Measurements from ENCODE around the gene JADE2. TPM values are rescaled to one million over a fixed set of nuclear protein-coding genes. Genes with fewer than 3 reads are reported as not detected.
"Not testable (repeated sequence)": the region's sequence is repeated elsewhere in the genome, so short reads cannot be mapped to it uniquely, and the experiment has no call there.

JADE2 gene
- total RNA-seq, 2 experiments from 2014 or later, result 88.1 to 98.4 TPM

DNA sequence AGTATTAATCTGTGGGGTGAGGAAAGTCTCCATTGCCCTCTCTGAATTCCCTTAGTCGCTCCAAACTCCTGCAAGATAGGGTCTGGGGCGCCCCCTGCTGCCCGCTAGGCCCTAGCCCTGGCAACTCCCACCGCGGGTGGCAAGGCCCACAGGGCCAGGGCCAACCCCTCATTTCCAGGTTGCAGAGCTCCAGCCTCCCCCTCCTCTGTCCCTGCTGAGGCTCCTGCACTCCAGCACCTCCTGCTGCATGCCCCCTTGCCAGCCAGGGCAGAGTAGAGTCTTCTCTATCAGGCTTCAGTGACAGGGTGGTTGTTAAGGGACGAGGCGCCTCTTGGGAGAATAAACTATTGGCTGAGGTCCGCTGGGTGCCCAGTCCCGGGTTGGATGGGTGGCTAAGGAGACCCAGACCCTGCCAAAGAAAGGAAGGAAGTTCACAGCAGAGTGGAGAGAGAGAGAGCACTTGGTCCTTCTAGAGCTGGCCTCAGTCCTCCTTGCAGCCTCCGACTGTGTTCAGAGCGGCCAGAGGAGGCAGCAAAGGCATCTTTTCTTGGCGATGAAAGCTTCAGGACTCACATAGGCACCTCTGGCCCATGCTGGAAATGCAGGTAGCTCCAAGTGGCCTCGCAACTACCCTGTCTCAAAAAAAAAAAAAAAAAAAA lies 61.5 kb downstream of the JADE2 start:
- H3K4me1 Mint-ChIP-seq, result peaks cover 18% of the 10 kb centered on the region
- no peak overlapping the region for H3K4me3 Mint-ChIP-seq
- no peaks in the 10 kb centered on the region for H3K9me3 Mint-ChIP-seq (ENCODE audit: low read depth)
- H3K27me3 Mint-ChIP-seq, result no peaks in the 10 kb centered on the region
- ATAC-seq (peak; percentile 92), DNase-seq (peak; percentile 89)
- CTCF ChIA-PET, result interaction anchor here (0.6 to 4.6 kb wide), 95 partner anchors 8 to 486 kb away, joined by 3 to 46 read pairs (median 4); partner anchors contain the start of genes C5orf24, CAMLG, CDKN2AIPNL and JADE2
- H3K36me3 Mint-ChIP-seq, result no peaks in the 10 kb centered on the region
- peak overlapping the region; percentile 52 for H3K27ac Mint-ChIP-seq

DNA sequence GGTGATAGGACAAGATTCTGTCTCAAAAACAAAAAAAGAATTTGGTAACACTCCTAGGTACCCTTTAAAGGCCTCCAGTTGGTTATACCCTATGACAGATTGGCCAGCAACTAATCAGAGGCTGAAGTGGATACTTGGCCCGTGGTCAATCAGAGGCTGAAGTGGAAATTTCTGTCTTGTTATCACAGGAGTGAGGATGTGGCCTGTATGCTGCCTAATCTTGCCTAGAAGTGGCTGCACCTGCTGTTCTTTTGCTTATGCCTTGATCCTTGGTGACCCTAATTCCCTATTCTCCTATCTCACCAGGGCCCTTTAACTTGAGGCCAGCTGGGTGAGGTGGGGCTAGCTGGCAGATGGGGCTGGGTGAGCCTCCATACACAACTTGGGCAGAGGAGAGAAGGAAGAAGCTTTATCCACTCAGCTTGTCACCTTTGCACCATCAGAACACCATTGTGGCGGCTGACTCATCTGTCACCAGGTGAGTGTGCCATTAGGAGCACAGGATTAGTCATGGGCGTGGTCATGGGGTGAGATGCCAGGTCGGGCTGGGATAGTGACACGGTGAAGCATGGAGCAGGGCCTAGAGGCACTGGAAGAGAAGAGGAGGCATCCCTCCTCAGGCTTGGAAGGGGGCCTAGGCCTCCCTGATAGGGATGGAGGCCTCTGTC lies 65.7 kb downstream of the JADE2 start:
- H3K27ac Mint-ChIP-seq, result no peak overlapping the region
- CTCF ChIA-PET, result interaction anchor here (1.1 to 2.2 kb wide), 3 partner anchors 11 to 288 kb away, joined by 4 to 11 read pairs (median 4); no protein-coding TSS in a partner anchor
- H3K4me1 Mint-ChIP-seq, result peaks cover 38% of the 10 kb centered on the region
- H3K36me3 Mint-ChIP-seq, result no peaks in the 10 kb centered on the region
- H3K27me3 Mint-ChIP-seq, result no peaks in the 10 kb centered on the region
- DNase-seq, result peak; percentile 72
- ATAC-seq, result peak; percentile 29
- H3K9me3 Mint-ChIP-seq (ENCODE audit: low read depth), result no peaks in the 10 kb centered on the region
- H3K4me3 Mint-ChIP-seq, result no peak overlapping the region

DNA sequence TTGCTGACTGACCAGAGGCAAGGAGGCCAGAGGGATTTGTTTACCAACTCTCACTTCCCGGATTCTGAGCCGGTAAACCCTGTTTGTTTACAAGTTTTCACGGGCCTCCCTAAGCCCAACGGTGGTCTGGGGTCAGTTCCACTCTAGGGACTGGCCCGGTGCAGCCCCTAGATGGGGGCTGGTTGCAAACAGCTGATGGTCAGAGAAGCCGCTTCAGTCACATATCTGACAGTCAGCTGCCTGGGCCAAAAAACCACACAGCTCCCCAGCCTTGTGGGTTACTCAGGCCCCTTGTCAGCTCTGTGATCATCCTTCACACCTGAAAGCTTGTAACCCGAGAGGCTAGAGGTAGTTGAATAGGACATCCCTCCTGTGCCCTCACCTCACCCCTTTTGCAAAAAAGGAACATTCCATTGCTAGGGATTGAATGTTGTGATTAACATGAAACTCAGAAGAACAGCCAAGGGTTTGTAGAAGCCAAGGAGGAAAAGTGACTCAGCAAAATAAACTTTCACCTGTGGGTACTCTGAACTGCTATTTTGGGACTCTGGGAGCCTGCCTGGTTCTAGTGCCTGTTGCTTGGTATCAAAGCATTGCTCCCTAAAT lies 66.8 kb downstream of the JADE2 start:
- ATAC-seq, result no peak
- Mint-ChIP-seq H3K36me3 (no peaks in the 10 kb centered on the region), H3K27me3 (no peaks in the 10 kb centered on the region), H3K4me1 (peaks cover 31% of the 10 kb centered on the region), H3K9me3 (ENCODE audit: low read depth) (no peaks in the 10 kb centered on the region), H3K27ac (no peak overlapping the region), H3K4me3 (no peak overlapping the region)
- CTCF ChIA-PET, result interaction anchor here (0.9 to 2.2 kb wide), 2 partner anchors 10 to 14 kb away, joined by 3 to 11 read pairs; no protein-coding TSS in a partner anchor
- DNase-seq, result no peak

DNA sequence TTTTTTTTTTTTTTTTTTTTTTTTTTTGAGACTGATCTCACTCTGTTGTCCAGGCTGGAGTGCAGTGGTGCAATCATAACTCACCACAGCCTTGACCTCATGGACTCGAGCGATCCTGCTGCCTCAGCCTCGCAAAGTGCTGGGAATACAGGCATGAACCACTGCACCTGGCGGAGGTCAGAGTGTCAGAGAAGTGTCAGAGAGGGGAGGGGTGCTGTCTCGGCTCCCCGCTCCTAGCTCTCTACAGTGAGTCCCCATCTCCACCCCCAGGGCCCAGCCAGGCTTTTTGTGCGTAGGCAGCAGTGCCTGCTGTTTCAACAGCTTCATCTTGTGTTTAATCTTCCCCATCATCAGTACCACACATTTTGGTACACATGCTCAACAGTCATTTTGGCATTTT lies 68.9 kb downstream of the JADE2 start:
- DNase-seq (no peak), ATAC-seq (no peak)
- no peak overlapping the region for H3K27ac Mint-ChIP-seq
- CTCF ChIA-PET, result interaction anchor here (1.2 to 2.4 kb wide), 2 partner anchors 14 to 16 kb away, joined by 3 to 11 read pairs; no protein-coding TSS in a partner anchor
- no peaks in the 10 kb centered on the region for H3K9me3 Mint-ChIP-seq (ENCODE audit: low read depth)
- H3K27me3 Mint-ChIP-seq, result no peaks in the 10 kb centered on the region
- H3K36me3 Mint-ChIP-seq, result no peaks in the 10 kb centered on the region
- peaks cover 31% of the 10 kb centered on the region for H3K4me1 Mint-ChIP-seq
- no peak overlapping the region for H3K4me3 Mint-ChIP-seq

DNA sequence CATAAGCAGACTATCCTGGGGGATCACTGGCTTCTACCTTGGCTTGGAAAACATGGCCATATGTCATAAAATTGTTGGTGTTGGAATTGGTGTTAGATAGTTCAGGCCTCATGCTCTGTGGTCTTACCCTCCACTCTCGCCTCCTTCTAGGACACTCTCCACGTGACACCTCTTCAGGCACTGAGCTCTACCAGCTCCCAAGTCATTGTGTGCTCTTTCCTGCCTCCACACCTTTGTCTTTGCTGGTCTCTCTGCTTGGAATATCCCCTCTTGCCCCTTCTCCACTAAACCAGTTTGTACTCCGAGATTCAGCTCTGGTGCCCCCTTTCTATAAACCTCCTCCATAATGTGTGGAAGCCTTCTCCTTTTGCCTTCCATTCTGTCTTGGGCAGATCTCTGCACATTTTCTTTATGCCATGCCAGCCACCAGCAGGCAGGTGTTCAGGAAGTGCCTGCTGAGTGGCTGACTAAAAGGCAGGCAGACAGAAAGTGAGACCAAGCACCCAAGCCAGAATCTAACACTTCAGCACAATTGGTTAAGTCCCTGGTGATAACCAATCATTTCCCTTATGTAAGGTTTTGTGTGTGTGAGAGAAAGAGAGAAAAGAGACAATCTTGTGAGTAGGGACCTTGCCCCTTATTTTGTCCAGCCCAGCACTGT lies 69.5 kb downstream of the JADE2 start:
- Mint-ChIP-seq H3K9me3 (ENCODE audit: low read depth) (no peaks in the 10 kb centered on the region), H3K27ac (peak overlapping the region; percentile 31)
- DNase-seq, result no peak

DNA sequence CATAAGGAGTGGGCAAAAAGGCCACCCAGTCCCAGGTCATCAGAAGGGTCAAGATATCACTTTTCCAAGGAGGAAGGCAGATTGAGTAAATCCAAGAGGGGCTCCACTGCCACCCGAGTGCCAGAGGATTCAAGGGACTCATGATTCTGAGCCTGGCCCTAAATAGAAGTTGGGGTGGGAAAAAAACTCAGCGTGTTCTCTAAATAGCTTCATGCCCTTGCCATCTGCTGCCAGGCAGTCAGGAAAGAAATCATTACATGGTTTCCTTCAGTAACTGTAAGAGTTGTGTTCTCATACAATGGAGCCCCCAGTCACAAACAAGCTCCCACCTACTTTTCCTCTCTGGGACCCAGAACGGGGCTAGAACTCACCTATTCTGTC lies 70.0 kb downstream of the JADE2 start:
- peak overlapping the region; percentile 3 for H3K27ac Mint-ChIP-seq
- no peaks in the 10 kb centered on the region for H3K9me3 Mint-ChIP-seq (ENCODE audit: low read depth)
- peaks cover 31% of the 10 kb centered on the region for H3K4me1 Mint-ChIP-seq
- H3K36me3 Mint-ChIP-seq, result no peaks in the 10 kb centered on the region
- H3K4me3 Mint-ChIP-seq, result no peak overlapping the region
- CTCF ChIA-PET, result interaction anchor here (2.4 to 3.5 kb wide), 2 partner anchors 8 to 13 kb away, joined by 11 to 23 read pairs; no protein-coding TSS in a partner anchor
- DNase-seq (no peak), ATAC-seq (no peak)
- H3K27me3 Mint-ChIP-seq, result no peaks in the 10 kb centered on the region

More for the DNA sequence above, 69.5 kb downstream of the JADE2 start:
- CTCF ChIA-PET, result interaction anchor here (1.2 to 3.5 kb wide), 3 partner anchors 7 to 16 kb away, joined by 3 to 23 read pairs (median 11); no protein-coding TSS in a partner anchor
- Mint-ChIP-seq H3K4me1 (peaks cover 31% of the 10 kb centered on the region), H3K4me3 (no peak overlapping the region), H3K36me3 (no peaks in the 10 kb centered on the region), H3K27me3 (no peaks in the 10 kb centered on the region)
- peak; percentile 68 for ATAC-seq

DNA sequence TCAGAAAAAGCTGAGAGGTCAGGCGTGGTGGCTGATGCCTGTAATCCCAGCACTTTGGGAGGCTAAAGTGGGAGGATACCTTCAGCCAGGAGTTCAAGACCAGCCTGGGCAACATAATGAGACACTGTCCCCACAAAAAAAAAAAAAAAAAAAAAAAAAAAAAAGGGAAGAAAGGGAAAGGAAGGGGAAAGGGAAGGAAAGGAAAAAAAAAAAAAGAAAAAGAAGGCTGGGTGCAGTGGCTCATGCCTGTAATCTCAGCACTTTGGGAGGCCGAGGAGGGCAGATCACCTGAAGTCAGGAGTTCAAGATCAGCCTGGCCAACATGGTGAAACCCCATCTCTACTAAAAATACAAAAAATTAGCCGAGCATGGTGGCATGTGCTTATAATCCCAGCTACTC lies 74.3 kb downstream of the JADE2 start:
- H3K27ac Mint-ChIP-seq; H3K27me3 Mint-ChIP-seq; ATAC-seq; DNase-seq; H3K9me3 Mint-ChIP-seq (ENCODE audit: low read depth); H3K4me3 Mint-ChIP-seq: not testable (repeated sequence)
- CTCF ChIA-PET, result interaction anchor here (0.6 to 1.4 kb wide), 3 partner anchors 13 to 189 kb away, joined by 3 to 9 read pairs (median 4); partner anchors contain the start of gene CDKN2AIPNL
- peaks cover 25% of the 10 kb centered on the region for H3K4me1 Mint-ChIP-seq
- peaks cover 17% of the 10 kb centered on the region for H3K36me3 Mint-ChIP-seq

DNA sequence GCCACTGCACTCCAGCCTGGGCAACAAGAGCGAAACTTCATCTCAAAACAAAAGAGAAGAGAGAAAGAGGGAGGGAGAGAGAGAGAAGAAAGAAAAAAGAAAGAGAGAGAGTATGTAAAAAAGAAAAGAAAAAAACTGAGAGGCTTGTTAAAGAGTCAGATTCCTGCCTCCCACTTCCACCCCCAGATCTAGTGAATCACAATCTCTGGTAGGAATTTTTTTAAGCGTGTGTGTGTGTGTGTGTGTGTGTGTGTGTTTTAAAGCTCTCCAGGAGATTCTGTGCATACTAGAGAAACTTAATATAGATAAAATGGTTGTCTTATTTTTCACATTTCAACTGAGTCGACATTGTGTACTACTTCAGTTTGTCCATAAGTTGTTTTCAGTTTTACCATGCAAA lies 75.1 kb downstream of the JADE2 start:
- Mint-ChIP-seq H3K36me3 (peaks cover 20% of the 10 kb centered on the region), H3K4me3 (no peak overlapping the region), H3K4me1 (peaks cover 26% of the 10 kb centered on the region), H3K27ac (no peak overlapping the region), H3K27me3 (no peaks in the 10 kb centered on the region), H3K9me3 (ENCODE audit: low read depth) (no peaks in the 10 kb centered on the region)
- no peak for DNase-seq
- CTCF ChIA-PET, result no interaction called here
- no peak for ATAC-seq

DNA sequence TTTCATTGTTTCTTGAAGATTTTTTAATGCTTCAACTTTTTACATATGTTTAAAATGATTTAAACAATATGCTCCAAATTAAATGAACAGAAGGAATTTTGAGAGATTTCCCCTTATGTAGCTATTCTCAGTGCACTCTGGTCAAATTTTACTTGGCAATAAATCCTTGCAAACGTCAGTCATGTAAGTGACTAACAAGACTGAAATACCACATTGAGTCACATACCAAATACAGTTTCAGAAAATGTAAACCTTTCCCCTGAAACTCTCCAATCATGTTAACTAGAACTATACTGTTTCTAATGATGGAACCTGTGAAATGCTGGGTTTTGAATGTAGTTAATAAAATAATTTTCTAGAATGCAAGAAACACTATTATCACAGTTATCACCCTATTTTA lies 77.6 kb downstream of the JADE2 start:
- CTCF ChIA-PET, result interaction anchor here (0.9 to 1.3 kb wide), 2 partner anchors 11 to 16 kb away, joined by 3 to 7 read pairs; no protein-coding TSS in a partner anchor
- DNase-seq, result no peak
- Mint-ChIP-seq H3K9me3 (ENCODE audit: low read depth) (no peaks in the 10 kb centered on the region), H3K36me3 (peaks cover 41% of the 10 kb centered on the region), H3K4me1 (peaks cover 35% of the 10 kb centered on the region), H3K27ac (peak overlapping the region; percentile 11), H3K27me3 (no peaks in the 10 kb centered on the region), H3K4me3 (no peak overlapping the region)
- ATAC-seq, result peak; percentile 65

DNA sequence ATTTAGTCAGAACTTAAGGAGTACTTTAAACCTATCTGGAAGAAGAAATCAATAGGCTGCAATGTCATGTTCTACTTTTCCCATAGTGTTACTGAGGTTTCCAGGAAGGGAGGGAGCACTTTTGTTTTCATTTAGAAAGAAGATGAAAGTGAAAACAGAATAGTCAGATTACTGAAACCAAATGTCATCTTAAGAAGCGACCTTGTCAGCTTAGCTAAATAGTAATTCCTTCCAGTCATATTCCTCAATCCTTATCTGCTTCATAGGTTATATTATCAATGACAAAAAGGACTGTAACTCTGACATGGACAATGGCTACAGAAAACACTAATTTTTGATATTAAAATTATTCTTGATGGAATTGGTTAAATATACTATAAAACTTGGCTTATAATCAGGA lies 79.4 kb downstream of the JADE2 start:
- H3K36me3 Mint-ChIP-seq, result peaks cover 58% of the 10 kb centered on the region
- H3K9me3 Mint-ChIP-seq (ENCODE audit: low read depth), result no peaks in the 10 kb centered on the region
- peaks cover 52% of the 10 kb centered on the region for H3K4me1 Mint-ChIP-seq
- H3K4me3 Mint-ChIP-seq, result no peak overlapping the region
- no peaks in the 10 kb centered on the region for H3K27me3 Mint-ChIP-seq
- DNase-seq (no peak), ATAC-seq (peak; percentile 41)
- CTCF ChIA-PET, result interaction anchor here (6.6 kb wide), 1 partner anchor 17 kb away, joined by 46 read pairs; no protein-coding TSS in a partner anchor
- H3K27ac Mint-ChIP-seq, result peak overlapping the region; percentile 67

DNA sequence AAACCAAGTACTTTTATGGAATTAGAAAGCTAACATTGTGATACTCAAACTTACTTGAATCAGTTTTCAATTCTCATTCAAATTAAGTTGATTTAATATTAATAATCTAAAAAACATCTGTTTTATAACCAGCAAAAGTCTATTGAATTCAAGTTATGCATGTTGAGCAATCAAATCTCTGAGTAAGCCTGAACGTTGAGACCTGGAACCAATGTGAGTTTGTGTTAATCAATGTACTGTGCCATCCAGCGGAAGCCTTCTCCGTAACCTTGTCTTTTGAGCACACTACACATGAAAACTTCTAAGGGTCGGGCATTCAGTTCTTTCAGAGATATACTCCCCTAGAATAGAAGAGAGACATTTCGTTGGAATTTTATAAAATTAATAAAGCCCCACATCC lies 81.3 kb downstream of the JADE2 start:
- H3K9me3 Mint-ChIP-seq (ENCODE audit: low read depth), result no peaks in the 10 kb centered on the region
- ATAC-seq (no peak), DNase-seq (no peak)
- peaks cover 70% of the 10 kb centered on the region for H3K36me3 Mint-ChIP-seq
- H3K4me1 Mint-ChIP-seq, result peaks cover 57% of the 10 kb centered on the region
- no peaks in the 10 kb centered on the region for H3K27me3 Mint-ChIP-seq
- H3K27ac Mint-ChIP-seq, result no peak overlapping the region
- CTCF ChIA-PET, result interaction anchor here (1.4 to 6.6 kb wide), 2 partner anchors 10 to 19 kb away, joined by 5 to 46 read pairs; no protein-coding TSS in a partner anchor
- no peak overlapping the region for H3K4me3 Mint-ChIP-seq

DNA sequence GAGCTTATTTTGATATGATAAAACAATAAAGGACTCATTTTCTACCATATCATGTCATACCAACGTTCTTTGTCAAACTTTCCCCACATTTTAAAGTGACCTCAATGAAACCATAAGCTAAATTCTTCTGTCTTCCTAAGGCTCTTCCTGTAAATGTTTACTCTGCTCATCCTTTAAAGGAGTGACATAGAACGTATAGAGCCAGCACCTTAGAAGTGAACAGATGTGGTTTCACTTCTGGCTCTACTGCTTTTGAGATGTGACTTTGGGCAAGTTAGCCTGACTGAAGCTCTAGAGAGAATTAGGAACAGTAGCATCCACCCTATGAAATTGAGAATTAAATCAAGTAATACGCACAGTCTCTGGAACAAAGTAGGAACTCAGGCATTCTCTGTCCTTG lies 83.1 kb downstream of the JADE2 start:
- peak overlapping the region; percentile 31 for H3K4me3 Mint-ChIP-seq
- no peak for DNase-seq
- ATAC-seq, result peak; percentile 60
- peaks cover 49% of the 10 kb centered on the region for H3K4me1 Mint-ChIP-seq
- H3K27me3 Mint-ChIP-seq, result no peaks in the 10 kb centered on the region
- CTCF ChIA-PET, result interaction anchor here (0.6 to 6.6 kb wide), 7 partner anchors 9 to 569 kb away, joined by 3 to 46 read pairs (median 5); partner anchors contain the start of genes CAMLG and PCBD2
- H3K27ac Mint-ChIP-seq, result peak overlapping the region; percentile 92
- peaks cover 70% of the 10 kb centered on the region for H3K36me3 Mint-ChIP-seq
- no peaks in the 10 kb centered on the region for H3K9me3 Mint-ChIP-seq (ENCODE audit: low read depth)
